Pancreas (tissue), 10 donors: Measurements from ENCODE around the gene GJA4. TPM values are rescaled to one million over a fixed set of nuclear protein-coding genes. Genes with fewer than 3 reads are reported as not detected.

Experiments
- ATAC-seq, 4 donors: fragments of 200-7000 bp; cut with Tn5 transposase; one replicate each; pipeline versions ENCODE4 v1.8.0 to v1.9.1; 2020; ENCODE audit warnings: mild to moderate bottlenecking in 4 of 4, moderate library complexity in 4 of 4
- DNase-seq, 6 donors: peaks; one replicate each; pipeline ENCODE4 v3.0.0-alpha.2; 2020
- FAIRE-seq: peaks from 2 replicates; lab custom pipeline; 2012; peaks lifted over from hg19 to GRCh38; lab: Jason Lieb, UNC
- H3K27ac ChIP-seq, 4 donors: fragments of 200-600 bp; sonication (generic); 1 replicate in 3 of 4; 2 replicates in 1 of 4; pipeline versions ENCODE4 v1.5.0 to v1.8.0; 2020
- H3K27me3 ChIP-seq, 4 donors: fragments of 200-600 bp; one replicate each; pipeline ENCODE4 v1.8.0; 2021
- H3K36me3 ChIP-seq, 3 donors: fragments of 200-600 bp; sonication (generic) in 1 of 3; one replicate each; pipeline versions ENCODE4 v1.5.0 to v1.8.0; 2020 to 2021
- H3K4me1 ChIP-seq, 3 donors: fragments of 200-600 bp; one replicate each; pipeline ENCODE4 v1.8.0; 2021
- H3K4me3 ChIP-seq, 4 donors: fragments of 200-600 bp; sonication (generic) in 2 of 4; one replicate each; pipeline versions ENCODE4 v1.5.0 to v1.8.0; 2020 to 2021
- H3K9me3 ChIP-seq, 4 donors: fragments of 200-600 bp; one replicate each; pipeline ENCODE4 v1.8.0; 2021
- CTCF ChIP-seq, 4 donors: fragments of 200-600 bp; sonication (generic) in 3 of 4; IDR thresholded peaks; one replicate each; pipeline versions ENCODE4 v1.5.0 to v1.8.0; 2021; ENCODE audit warnings: antibody characterized with exemption in 4 of 4
- WGBS, 2 donors: extraction: QIAGEN DNeasy Blood & Tissue Kit; methylation state at CpG; one replicate each; pipeline ENCODE4 v1.1.7; 2013; 5-methylcytosine and 5-hydroxymethylcytosine counted together
- intact Hi-C, 3 donors: fragments of 100-400 bp; cut with DNase I; formaldehyde crosslinking; loops; one replicate each; pipeline versions ENCODE4 v1.11.1 to v1.14.2; 2022
- polyA plus RNA-seq, 2 donors: library from polyadenylated mRNA; stranded (reverse); fragments of 200-250 nt; gene quantifications; one replicate each; pipeline ENCODE4 v1.2.3, GENCODE V29; 2013
- total RNA-seq, 6 donors: library from RNA; stranded (reverse); fragmentation: NEBNext Ultra II Directional in 4 of 6; extraction: Animal tissue kit (Norgen Biotek cat#: 25700) in 4 of 6; gene quantifications; one replicate each; pipeline versions ENCODE4 v1.2.1 to v1.2.4, GENCODE V29; 2021 to 2023
- donor health status: healthy with polysubstance abuse.
- donor health status: DM: no; HTN: no; CAD: no; lungs with moderate emphysema.
- donor health status: DM: no; HTN: no; CAD: no.
- donor health status: control.
- donor health status: control.
- donor health status: Bipolar disorder and iron deficiency.
- donor health status: DM: yes; HTN: yes; CAD: no.
- donor health status: DM: no; HTN: no; CAD: no.
- donor health status: DM: no; HTN: no; CAD: no.
- donor health status: DM: yes; HTN: yes; CAD: no.

The GJA4 gene
- total and polyA plus RNA-seq, 8 donors = 1.1 to 6.7 (median 1.6) TPM

- DNase-seq (no peak), ATAC-seq (no peak), FAIRE-seq (no peak)
- WGBS, 2 donors = 90 to 93% methylated on average over 39 to 40 of the region's 40 CpGs
- Histone ChIP-seq H3K4me1 (no peaks in the 10 kb centered on the region), H3K27me3 (no peaks in the 10 kb centered on the region), H3K9me3 (no peaks in the 10 kb centered on the region), H3K36me3 (no peaks in the 10 kb centered on the region), H3K27ac (no peak overlapping the region), H3K4me3 (no peak overlapping the region)
- intact Hi-C loops = loop anchor here in 1 of 3 donors (5.0 kb wide), 1 partner anchor 58 kb away; no protein-coding TSS in a partner anchor
- no peak for TF ChIP-seq CTCF (IDR thresholded peaks at IDR 0.05)
These were observed 1.4 kb downstream of the GJA4 start for GRCh38 chr1:34794001-34794789.

- FAIRE-seq (no peak), ATAC-seq (no peak), DNase-seq (no peak)
- 88 to 95% methylated on average over 11 to 12 of the region's 12 CpGs for WGBS, 2 donors
- H3K4me3 ChIP-seq = no peak overlapping the region
- no peaks in the 10 kb centered on the region for H3K27me3 ChIP-seq
- no peak overlapping the region for H3K27ac ChIP-seq
- no peaks in the 10 kb centered on the region for H3K9me3 ChIP-seq
- intact Hi-C loops = loop anchor here in 1 of 3 donors (5.0 kb wide), 1 partner anchor 58 kb away; no protein-coding TSS in a partner anchor
- no peaks in the 10 kb centered on the region for H3K36me3 ChIP-seq
- no peak for TF ChIP-seq CTCF (IDR thresholded peaks at IDR 0.05)
- H3K4me1 ChIP-seq = no peaks in the 10 kb centered on the region
These were observed 2.0 kb downstream of the GJA4 start for GRCh38 chr1:34794790-34795180.

GRCh38 chr1:34795916-34796315 is 3.1 kb downstream of the GJA4 start:
- Histone ChIP-seq H3K9me3 (no peaks in the 10 kb centered on the region), H3K4me3 (no peak overlapping the region), H3K27me3 (no peaks in the 10 kb centered on the region), H3K4me1 (no peaks in the 10 kb centered on the region), H3K27ac (no peak overlapping the region), H3K36me3 (no peaks in the 10 kb centered on the region)
- no peak for DNase-seq
- no peak for FAIRE-seq
- intact Hi-C loops = no loop called here
- TF ChIP-seq CTCF (IDR thresholded peaks at IDR 0.05) = no peak
- ATAC-seq = no peak
- WGBS, 2 donors = 67 to 70% methylated on average over 6 of the region's 6 CpGs

- TF ChIP-seq CTCF (IDR thresholded peaks at IDR 0.05) = no peak
- H3K9me3 ChIP-seq = no peaks in the 10 kb centered on the region
- intact Hi-C loops = no loop called here
- H3K4me3 ChIP-seq = no peak overlapping the region
- H3K27me3 ChIP-seq = no peaks in the 10 kb centered on the region
- no peak for DNase-seq
- WGBS, 2 donors = 91 to 94% methylated on average over 6 of the region's 6 CpGs
- no peak for ATAC-seq
- H3K4me1 ChIP-seq = no peaks in the 10 kb centered on the region
- no peaks in the 10 kb centered on the region for H3K36me3 ChIP-seq
- H3K27ac ChIP-seq = no peak overlapping the region
- no peak for FAIRE-seq
These were observed 4.2 kb downstream of the GJA4 start for GRCh38 chr1:34796990-34797389.

- no peak overlapping the region for H3K4me3 ChIP-seq
- no peaks in the 10 kb centered on the region for H3K9me3 ChIP-seq
- FAIRE-seq (no peak), ATAC-seq (no peak), DNase-seq (no peak)
- no peaks in the 10 kb centered on the region for H3K4me1 ChIP-seq
- no peak overlapping the region for H3K27ac ChIP-seq
- WGBS, 2 donors = 82 to 96% methylated on average over 6 of the region's 6 CpGs
- TF ChIP-seq CTCF (IDR thresholded peaks at IDR 0.05) = no peak
- H3K27me3 ChIP-seq = no peaks in the 10 kb centered on the region
- intact Hi-C loops = no loop called here
- H3K36me3 ChIP-seq = no peaks in the 10 kb centered on the region
These were observed 7.4 kb downstream of the GJA4 start for GRCh38 chr1:34800214-34800613.
